Skeletal muscle cell (primary cell): ENCODE measurements around the gene RAD51AP2.
A peak's percentile ranks its signal among the peaks of the same experiment; 100 is the strongest.
"Not testable (repeated sequence)": the region's sequence is repeated elsewhere in the genome, so short reads cannot be mapped to it uniquely, and the experiment has no call there.

Experiments
- DNase-seq: peaks from one replicate; pipeline ENCODE4 v3.0.0-alpha.2; 2010; ENCODE audit warnings: low read depth
- H3K4me3 ChIP-seq: 2 replicates; pipeline ENCODE4 v1.5.1; 2011; ENCODE audit warnings: low read depth, mild to moderate bottlenecking, control low read depth, low read length, moderate library complexity

Gene RAD51AP2

GRCh38 chr2:17538844-17539554, 20.8 kb upstream of the RAD51AP2 start:
- H3K4me3 ChIP-seq = peak overlapping the region; percentile 54
- DNase-seq = no peak

- H3K4me3 ChIP-seq = peak overlapping the region; percentile 54
- DNase-seq = no peak
Observed at GRCh38 chr2:17538022-17538843, 20.0 kb upstream of the RAD51AP2 start.

GRCh38 chr2:17536416-17536815, 18.2 kb upstream of the RAD51AP2 start:
- DNase-seq = no peak
- no peak overlapping the region for H3K4me3 ChIP-seq

- no peak overlapping the region for H3K4me3 ChIP-seq
- no peak for DNase-seq
Observed at GRCh38 chr2:17533546-17533945, 15.3 kb upstream of the RAD51AP2 start.

GRCh38 chr2:17529771-17530170, 11.5 kb upstream of the RAD51AP2 start:
- H3K4me3 ChIP-seq = no peak overlapping the region

GRCh38 chr2:17522303-17522702, 4.1 kb upstream of the RAD51AP2 start:
- H3K4me3 ChIP-seq = no peak overlapping the region

More at GRCh38 chr2:17529771-17530170, 11.5 kb upstream of the RAD51AP2 start:
- no peak for DNase-seq

GRCh38 chr2:17521621-17522020, 3.4 kb upstream of the RAD51AP2 start:
- H3K4me3 ChIP-seq = no peak overlapping the region
- no peak for DNase-seq

More at GRCh38 chr2:17522303-17522702, 4.1 kb upstream of the RAD51AP2 start:
- DNase-seq = no peak

- DNase-seq = no peak
- H3K4me3 ChIP-seq = no peak overlapping the region
Observed at GRCh38 chr2:17520761-17521160, 2.5 kb upstream of the RAD51AP2 start.

GRCh38 chr2:17519486-17519885, 1.2 kb upstream of the RAD51AP2 start:
- H3K4me3 ChIP-seq = no peak overlapping the region
- no peak for DNase-seq

- no peak for DNase-seq
- H3K4me3 ChIP-seq = peak overlapping the region; percentile 54
Observed at GRCh38 chr2:17517481-17518211, 594 bp downstream of the RAD51AP2 start.

GRCh38 chr2:17515652-17516051, 2.6 kb downstream of the RAD51AP2 start:
- DNase-seq = no peak
- H3K4me3 ChIP-seq = no peak overlapping the region

GRCh38 chr2:17506736-17507616, 11.3 kb downstream of the RAD51AP2 start:
- DNase-seq = no peak
- H3K4me3 ChIP-seq = no peak overlapping the region

- DNase-seq = no peak
Observed at GRCh38 chr2:17497718-17498117, 20.5 kb downstream of the RAD51AP2 start.

GRCh38 chr2:17495590-17495989, 22.6 kb downstream of the RAD51AP2 start:
- no peak for DNase-seq
- H3K4me3 ChIP-seq = no peak overlapping the region

More at GRCh38 chr2:17497718-17498117, 20.5 kb downstream of the RAD51AP2 start:
- H3K4me3 ChIP-seq = no peak overlapping the region

GRCh38 chr2:17490165-17490564, 28.1 kb downstream of the RAD51AP2 start:
- not testable (repeated sequence) for H3K4me3 ChIP-seq, DNase-seq

- DNase-seq, H3K4me3 ChIP-seq: not testable (repeated sequence)
Observed at GRCh38 chr2:17488610-17489009, 29.6 kb downstream of the RAD51AP2 start.

GRCh38 chr2:17483496-17483895, 34.7 kb downstream of the RAD51AP2 start:
- no peak overlapping the region for H3K4me3 ChIP-seq
- DNase-seq = no peak

- no peak overlapping the region for H3K4me3 ChIP-seq
- no peak for DNase-seq
Observed at GRCh38 chr2:17482651-17483050, 35.6 kb downstream of the RAD51AP2 start.

GRCh38 chr2:17479875-17480274, 38.4 kb downstream of the RAD51AP2 start:
- no peak overlapping the region for H3K4me3 ChIP-seq
- DNase-seq = peak; percentile 44
